ENCODE results near the gene ANO2.

The ANO2 gene

DNA sequence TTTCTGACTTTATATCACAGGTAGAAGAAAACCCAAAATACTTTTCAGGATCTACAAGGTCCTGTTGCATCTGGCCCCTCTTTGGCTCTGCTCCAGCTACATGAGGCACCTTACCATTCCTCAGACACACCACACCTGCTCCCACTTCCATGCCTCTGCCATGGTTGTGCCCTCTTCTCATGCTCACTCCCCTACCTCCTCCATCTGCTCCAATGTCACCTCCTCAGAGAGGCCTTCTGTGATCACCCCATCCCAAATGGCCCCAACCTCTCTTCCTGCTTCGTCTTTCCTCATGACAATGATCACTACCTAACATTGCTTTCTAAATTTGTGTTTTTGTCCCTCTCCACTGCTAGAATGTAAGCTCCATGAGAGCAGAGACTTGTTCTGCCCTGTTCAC is 174.3 kb downstream of the ANO2 start:
- no peak for DNase-seq

DNA sequence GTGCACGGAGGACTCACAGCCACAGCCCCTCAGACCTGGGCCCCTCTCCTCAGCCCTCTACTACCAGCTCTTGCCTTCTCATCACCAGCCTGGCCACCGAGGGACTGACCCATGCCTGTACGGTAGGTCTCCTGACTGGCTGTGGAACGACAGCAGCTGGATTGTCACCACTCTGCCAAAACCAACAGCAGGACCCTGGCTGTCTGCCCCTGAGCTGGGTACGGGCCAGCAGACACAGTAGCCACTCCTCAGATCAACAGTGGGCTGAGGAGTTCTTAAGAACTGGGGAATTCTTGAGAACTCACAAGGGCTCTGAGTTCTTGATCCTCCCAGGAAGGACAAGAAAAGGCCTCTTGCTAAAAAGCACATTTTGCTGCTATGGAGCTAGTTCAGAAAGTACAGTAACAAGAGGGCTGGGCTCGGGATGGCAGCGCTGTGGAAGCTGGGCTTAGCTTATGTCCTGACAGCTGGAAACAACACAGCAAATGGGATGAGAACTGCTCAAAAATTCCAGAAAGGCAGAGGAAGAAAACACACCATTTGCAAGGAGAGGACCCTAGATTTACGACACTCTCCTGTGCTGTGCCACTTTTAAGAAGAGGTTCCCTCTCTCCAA is 176.4 kb downstream of the ANO2 start:
- no peak for DNase-seq

DNA sequence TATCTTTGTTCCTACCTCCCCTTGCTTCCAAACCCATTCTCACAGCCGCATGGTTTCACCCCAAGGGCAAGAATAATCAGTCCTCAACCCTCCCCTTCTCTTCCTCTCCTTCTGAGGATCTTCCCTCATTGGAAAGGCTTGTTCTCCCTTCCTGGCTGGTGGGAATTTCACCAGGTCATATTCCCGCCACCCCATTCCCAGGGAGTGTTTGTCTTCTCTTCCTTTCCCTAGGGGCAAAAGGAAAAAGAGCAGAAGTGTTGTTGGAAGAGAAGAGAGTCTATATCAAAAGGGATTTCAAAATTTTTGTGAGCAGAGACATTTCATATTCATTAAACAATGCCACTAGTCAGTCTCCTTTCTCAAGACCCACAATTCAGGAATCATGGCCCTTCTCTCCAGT is 176.9 kb downstream of the ANO2 start:
- no peak for DNase-seq

DNA sequence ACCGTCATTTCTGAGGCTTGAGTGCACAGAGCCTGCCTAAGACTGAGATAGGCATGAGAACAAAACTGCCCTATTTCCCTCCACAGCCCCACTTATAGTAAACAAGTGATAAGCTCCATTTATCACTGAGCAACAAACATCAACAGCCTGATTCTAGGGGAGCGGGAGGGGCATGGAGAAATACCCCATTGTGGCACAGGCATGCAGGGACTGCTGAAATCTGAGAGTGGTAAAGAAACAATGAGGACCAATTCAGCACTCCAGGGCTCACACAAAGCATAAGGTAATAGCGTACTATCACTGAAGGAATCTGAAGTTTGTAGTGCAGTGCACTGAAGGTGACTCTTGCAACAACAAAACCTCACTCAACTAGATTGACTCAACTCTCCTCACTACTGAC is 186.7 kb downstream of the ANO2 start:
- no peak for DNase-seq

DNA sequence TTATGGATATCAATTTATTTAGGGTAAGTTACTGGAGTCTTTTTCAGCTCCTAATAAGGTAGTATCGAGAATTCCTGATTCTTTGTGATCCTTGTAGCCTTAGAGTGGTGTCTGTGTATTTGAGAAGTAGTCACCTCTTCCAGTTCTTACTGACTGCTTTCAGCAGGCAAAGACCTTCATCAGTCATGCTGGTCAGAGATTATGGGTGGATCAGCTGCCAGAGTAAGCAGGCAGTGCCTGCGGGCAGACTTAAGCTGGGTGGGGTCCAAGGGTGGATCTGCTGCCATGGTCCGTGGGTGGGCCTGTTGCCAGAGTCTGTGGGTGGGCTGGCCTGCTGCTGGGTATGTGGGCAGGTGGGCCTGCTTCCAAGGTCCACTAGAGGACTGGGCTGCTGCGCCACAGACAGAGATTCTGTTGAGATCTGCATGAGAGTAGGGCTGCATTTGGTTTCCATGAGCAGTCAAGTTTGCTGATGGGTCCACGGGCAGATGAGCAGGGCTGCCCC is 188.7 kb downstream of the ANO2 start:
- no peak for DNase-seq

- no peak for DNase-seq
These were observed 197.0 kb downstream of the ANO2 start for GRCh38 chr12:5748027-5748426.

GRCh38 chr12:5746917-5747316 is 198.1 kb downstream of the ANO2 start:
- no peak for DNase-seq

DNA sequence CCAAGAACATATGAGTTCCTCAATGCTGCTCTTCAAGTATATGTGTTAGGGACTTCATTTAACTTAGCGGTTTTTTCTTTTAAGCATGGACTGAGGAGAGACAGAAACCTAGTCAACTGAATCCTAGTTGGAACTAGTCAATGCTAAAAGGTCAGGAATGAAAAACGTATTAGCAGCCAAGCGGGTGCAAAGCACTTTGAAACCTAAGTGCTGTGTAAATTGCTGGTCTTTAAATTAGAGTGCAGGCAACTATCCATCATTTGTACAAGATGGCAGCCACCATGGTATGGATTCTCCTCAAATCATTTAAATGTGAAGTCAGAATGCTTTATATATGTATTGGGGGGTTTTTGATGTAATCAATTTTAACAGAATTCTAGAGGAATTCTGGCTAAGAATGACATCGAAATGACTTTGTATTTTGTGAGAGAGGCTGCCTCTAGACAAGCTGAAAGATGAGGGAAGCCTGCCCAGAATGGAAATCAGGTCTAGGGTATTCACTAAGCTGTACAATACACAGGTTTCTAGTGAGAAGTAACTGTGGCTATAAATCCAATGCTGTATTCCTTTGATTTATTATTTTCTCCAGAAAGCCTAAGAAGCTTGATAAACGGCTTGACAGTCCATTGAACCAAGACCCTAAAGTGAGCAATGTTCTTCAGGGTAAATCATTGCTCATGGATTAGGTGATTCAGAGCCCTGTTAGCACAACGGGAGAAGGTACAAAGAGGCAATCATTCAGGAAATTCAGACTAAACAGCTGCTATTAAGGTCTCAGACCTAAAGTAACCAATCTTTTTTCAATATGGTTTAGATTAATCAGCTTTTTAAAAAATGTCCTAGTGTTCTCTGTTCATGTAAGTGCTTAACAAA is 198.8 kb downstream of the ANO2 start:
- DNase-seq: no peak

DNA sequence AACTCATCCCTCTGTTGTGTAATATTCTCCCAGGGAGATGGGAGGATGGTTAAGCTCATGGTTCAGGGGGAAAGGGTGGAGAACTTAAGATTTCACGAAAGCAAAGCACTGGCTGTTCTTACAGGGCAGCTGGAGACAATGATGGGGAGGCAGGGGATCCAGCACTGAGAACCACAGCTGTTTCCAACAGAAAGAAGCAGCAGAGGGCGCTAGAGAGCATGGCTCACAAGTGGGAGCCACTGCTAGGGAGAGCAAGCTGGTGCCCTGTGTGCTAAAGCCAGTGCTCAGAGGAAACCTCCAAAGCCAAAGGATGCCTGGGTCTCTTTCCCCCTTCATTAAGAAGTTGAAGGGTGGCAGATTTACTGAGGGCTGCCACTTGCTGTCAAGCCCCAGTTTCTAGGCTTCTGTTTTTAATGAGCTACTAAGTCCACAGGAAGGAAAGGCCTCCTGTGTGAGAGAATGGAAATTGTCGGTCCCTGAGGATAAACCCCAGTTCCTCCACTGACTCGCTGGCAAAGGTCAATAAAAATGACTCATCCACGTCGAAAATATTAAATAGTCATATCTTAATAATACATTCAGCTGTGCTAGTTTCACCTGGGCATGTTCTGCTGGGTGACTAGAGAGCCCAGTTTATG is 199.7 kb downstream of the ANO2 start:
- peak; percentile 54 for DNase-seq

DNA sequence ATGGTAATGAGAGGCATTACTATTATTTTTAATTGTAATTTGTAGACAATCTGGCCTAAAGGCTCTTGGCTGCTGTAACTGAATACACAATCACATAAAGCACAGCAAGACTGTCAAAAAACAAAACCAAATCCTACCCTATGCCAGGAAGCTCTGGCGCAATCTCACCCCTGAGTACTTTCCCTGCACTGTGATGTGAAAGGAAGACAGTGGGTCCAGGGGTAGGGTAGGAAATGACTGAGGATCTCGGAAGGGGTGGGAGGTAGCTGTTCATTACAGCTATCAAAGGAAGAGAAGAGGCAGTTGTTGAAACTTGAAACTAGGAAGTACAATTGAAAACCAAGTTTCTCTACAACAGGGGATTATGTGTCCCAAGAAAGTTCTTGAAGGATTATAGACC is 202.8 kb downstream of the ANO2 start:
- no peak for DNase-seq

GRCh38 chr12:5739917-5740316 is 205.1 kb downstream of the ANO2 start:
- DNase-seq: no peak

DNA sequence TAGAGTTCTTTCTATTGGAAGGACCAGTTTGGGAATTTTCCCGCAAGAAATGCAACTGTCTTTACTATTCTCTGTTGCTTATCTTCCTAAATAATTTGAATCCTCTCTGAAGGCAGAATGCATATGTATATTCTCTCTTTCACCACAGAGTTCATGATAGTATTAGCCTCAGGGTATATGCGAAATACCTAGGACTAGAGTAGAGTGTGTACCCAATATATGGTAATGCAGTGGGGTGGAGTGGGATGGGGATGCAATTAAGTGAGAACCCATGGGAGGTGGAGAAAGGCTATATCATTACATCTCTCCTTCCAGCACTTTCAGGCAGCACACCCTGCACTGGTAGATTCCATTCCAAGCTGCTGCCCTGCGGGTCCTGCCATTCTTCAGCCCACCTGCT is 207.3 kb downstream of the ANO2 start:
- no peak for DNase-seq

GRCh38 chr12:5736527-5736926 is 208.5 kb downstream of the ANO2 start:
- no peak for DNase-seq

GRCh38 chr12:5736016-5736415 is 209.0 kb downstream of the ANO2 start:
- DNase-seq: no peak

DNA sequence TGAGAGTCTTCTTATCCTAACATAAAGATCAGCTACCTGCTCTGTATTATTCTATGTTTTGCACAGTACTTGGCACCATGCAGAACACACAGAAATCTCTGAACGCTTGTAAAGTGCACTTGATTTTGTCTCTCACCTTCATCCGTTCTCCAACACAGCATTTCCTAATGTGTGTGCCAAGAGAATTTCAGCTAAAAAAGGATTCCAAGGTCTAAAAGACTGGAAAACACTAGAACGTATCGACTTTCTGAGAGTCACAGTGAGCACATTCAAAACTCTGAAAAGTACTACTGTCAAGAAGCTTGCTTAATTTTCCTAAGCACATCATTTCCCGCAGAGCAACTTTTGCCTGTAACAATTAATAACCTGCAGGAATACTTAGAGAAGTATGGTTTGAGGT is 211.1 kb downstream of the ANO2 start:
- no peak for DNase-seq

DNA sequence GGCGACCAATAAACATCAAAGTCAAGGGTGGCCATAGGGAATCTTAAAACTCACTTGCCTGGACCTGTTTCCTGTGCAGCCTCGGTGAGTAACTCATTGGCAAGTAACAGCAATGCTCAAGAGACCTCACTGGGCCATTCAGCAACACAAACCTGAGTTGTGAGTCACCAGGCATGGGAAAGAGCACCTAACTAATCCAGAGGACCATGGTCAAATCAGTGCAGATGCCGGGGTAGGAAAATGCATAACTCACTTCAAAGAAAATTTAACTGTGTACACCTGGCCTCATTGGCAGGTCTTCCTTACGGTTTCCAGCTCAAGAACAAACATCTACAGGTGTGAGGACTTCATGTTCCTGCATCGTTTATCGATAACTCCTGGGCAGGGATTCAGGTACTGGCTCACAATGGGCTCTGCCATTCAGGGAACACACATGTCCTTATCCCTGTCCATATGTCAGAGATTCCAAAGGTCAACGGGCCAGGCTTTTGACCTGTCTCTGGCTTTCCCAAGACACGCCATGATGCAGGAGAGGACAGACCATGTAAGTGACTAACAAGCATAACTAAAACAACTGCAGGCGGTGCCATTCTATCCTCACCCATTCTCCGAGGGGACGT is 211.8 kb downstream of the ANO2 start:
- no peak for DNase-seq

DNA sequence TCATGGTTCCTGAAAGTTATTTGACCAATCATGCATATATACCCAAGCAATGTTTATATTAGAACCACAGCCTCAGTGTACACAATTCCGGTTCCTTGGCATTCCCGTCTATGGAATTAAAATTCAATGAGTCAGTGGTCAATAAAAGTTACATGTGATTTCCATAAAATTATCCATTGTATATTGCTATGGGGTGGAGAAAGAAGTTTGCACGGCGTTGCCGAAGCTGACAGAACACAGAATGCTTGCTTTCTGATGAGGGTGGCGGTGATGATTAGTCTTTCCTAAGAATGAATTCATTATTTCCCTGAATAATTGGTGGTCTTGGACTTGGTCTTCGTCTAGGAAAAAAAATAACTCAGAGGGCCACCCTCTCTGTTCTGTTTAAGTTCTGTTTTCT is 214.1 kb downstream of the ANO2 start:
- DNase-seq: no peak

DNA sequence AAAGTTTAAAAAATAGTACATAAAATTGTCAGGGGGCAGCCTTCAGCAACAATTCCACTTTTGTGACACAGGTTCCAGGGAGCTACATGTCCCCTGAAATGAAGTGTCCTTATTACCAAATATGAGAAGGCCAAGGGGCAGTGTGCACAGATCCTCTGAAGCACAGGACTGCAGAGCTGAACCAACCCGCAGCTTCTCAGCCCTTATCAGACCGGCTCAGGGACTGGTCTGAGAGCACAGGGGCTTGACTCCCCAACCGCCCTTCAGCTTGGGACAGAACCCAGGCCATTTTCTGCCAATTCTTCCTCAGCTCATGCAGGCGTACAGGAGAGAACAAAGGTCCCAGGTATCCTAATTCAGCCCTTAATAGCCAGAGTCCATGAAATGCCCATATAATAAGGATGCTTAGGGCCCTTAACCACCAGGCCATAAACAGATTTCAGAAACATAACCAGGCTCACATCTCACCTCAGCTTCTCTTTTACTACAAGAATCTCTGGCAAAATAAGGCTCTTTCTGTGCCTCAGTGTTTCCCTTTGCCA is 221.3 kb downstream of the ANO2 start:
- no peak for DNase-seq

DNA sequence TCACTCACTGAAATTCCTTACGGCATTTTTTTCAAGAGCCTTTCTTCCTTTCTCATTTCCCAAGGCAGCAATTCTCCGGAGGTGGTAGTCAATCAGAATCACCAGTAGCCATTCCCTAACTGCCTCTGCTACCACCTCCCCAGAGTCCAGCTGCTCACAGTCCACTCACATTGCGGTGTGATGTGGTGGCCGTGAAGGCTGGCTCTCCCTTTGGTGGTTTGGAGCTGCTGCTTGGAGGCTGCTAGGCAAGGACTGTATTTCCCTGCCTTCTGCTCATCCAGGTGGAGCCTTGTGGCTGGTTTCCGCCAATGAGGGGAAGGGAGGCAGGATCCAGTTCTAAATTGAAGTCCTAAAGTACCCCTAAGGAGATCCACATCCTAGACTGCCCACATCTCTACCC is 222.0 kb downstream of the ANO2 start:
- DNase-seq: no peak

- DNase-seq: no peak
These were observed 224.6 kb downstream of the ANO2 start for GRCh38 chr12:5720381-5721005.

DNA sequence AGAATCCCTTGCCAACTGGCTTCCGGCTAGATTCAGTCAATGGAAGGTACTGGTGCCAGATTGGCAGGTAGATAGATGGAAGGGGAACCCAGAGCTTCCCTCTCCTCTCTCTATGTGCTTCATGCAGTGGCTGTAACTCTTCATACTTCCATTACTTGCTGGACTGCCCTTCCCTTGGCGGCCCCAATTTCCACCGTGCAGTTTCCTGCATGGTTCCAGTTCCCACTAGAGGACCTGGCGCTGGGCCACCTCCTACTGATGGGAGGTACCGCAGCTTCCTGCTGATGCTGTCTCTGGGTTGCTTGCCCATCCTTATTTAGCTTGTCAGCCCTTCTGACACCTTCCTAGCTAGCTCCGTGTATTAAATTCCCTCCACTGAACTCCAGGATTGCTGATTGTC is 226.4 kb downstream of the ANO2 start:
- no peak for DNase-seq

DNA sequence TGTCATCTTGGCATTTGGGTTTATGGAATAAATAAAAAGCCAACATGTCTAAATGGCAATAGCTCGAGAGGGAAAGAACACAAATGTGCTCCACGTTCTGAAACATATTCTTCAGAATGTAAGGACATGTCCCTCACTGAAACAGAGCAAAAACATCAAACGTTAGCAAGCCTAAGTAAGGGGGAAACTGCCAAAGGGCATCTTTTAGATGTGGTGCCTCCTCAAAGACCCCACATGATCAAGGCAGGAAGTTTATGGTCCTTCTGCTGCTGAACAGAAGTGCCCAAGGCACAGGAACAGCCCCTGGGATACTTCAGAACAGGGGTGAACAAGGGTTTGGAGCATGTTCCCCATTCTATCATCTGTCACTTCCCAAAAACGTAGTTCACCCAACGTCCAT is 227.0 kb downstream of the ANO2 start:
- no peak for DNase-seq

DNA sequence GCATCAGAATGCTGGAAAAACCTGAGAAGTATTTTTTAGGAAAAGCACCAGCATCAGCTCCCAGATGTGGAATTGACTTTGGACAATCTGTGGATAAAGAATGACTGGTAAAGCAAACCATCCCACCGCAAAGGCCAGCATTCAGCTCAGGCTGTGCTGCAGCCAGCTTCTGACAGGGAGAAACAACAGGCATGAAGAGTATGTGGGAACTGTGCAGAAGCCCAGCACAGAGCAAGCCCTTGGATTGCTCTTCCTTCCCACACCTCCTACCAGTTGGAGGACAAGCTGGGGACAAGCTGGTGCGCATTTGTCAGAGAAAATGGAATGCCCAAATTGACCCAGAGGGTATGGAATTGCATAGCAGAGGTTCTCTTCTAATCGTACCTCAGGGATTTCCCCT is 228.1 kb downstream of the ANO2 start:
- DNase-seq: no peak
